HCEC 1CT (cell line): ENCODE results near the gene ITPKB.
"Not testable (repeated sequence)": the region's sequence is repeated elsewhere in the genome, so short reads cannot be mapped to it uniquely, and the experiment has no call there.

Experiments
- DNase-seq: peaks from one replicate; pipeline ENCODE4 v3.0.0-alpha.2; 2017

ITPKB gene

GRCh38 chr1:226649244-226649643, 89.8 kb downstream of the ITPKB start:
- DNase-seq, result no peak

- no peak for DNase-seq
These were observed 90.7 kb downstream of the ITPKB start for GRCh38 chr1:226648421-226648820.

- DNase-seq, result no peak
These were observed 91.4 kb downstream of the ITPKB start for GRCh38 chr1:226647719-226648118.

- no peak for DNase-seq
These were observed 92.1 kb downstream of the ITPKB start for GRCh38 chr1:226646870-226647449.

GRCh38 chr1:226646026-226646869, 92.8 kb downstream of the ITPKB start:
- peak; percentile 20 for DNase-seq

- DNase-seq, result no peak
These were observed 93.7 kb downstream of the ITPKB start for GRCh38 chr1:226645279-226645976.

- no peak for DNase-seq
These were observed 94.4 kb downstream of the ITPKB start for GRCh38 chr1:226644541-226645176.

GRCh38 chr1:226643611-226644540, 95.2 kb downstream of the ITPKB start:
- DNase-seq, result no peak

GRCh38 chr1:226643177-226643576, 95.9 kb downstream of the ITPKB start:
- DNase-seq, result peak; percentile 22

GRCh38 chr1:226642421-226642820, 96.7 kb downstream of the ITPKB start:
- DNase-seq, result no peak

- DNase-seq, result no peak
These were observed 97.3 kb downstream of the ITPKB start for GRCh38 chr1:226641671-226642231.

- DNase-seq, result no peak
These were observed 98.6 kb downstream of the ITPKB start for GRCh38 chr1:226640321-226641136.

- DNase-seq, result no peak
These were observed 99.4 kb downstream of the ITPKB start for GRCh38 chr1:226639631-226640061.

GRCh38 chr1:226639206-226639605, 99.9 kb downstream of the ITPKB start:
- not testable (repeated sequence) for DNase-seq

GRCh38 chr1:226638608-226639007, 100.5 kb downstream of the ITPKB start:
- DNase-seq, result no peak

GRCh38 chr1:226638001-226638601, 101.0 kb downstream of the ITPKB start:
- DNase-seq, result no peak

- DNase-seq, result peak; percentile 41
These were observed 101.7 kb downstream of the ITPKB start for GRCh38 chr1:226637147-226637935.

GRCh38 chr1:226636847-226637096, 102.3 kb downstream of the ITPKB start:
- DNase-seq, result no peak

- DNase-seq, result no peak
These were observed 103.6 kb downstream of the ITPKB start for GRCh38 chr1:226635456-226635941.
